Panc1 (cell line): ENCODE measurements around the gene SPIRE1.

Experiments
- TCF7L2 ChIP-seq: IDR thresholded peaks from 2 replicates; pipeline ENCODE4 v1.6.1; 2011; ENCODE audit warnings: mild to moderate bottlenecking, low read depth, low read length, inconsistent platforms
- TF ChIP-seq, protein P1 (sequence below), 2 experiments: IDR thresholded peaks; 2 replicates each; pipeline ENCODE4 v1.6.1; 2011 to 2012; ENCODE audit warnings: low read depth in 2 of 2, control low read depth in 1 of 2, low read length in 1 of 2, mild to moderate bottlenecking in 1 of 2, moderate library complexity in 1 of 2; ENCODE audit not compliant: insufficient read depth in 1 of 2
- TF ChIP-seq, protein P2 (sequence below): fragments of 450-650 bp; IDR thresholded peaks from 2 replicates; pipeline ENCODE4 v1.5.1; 2017; ENCODE audit warnings: mild to moderate bottlenecking

DNA sequence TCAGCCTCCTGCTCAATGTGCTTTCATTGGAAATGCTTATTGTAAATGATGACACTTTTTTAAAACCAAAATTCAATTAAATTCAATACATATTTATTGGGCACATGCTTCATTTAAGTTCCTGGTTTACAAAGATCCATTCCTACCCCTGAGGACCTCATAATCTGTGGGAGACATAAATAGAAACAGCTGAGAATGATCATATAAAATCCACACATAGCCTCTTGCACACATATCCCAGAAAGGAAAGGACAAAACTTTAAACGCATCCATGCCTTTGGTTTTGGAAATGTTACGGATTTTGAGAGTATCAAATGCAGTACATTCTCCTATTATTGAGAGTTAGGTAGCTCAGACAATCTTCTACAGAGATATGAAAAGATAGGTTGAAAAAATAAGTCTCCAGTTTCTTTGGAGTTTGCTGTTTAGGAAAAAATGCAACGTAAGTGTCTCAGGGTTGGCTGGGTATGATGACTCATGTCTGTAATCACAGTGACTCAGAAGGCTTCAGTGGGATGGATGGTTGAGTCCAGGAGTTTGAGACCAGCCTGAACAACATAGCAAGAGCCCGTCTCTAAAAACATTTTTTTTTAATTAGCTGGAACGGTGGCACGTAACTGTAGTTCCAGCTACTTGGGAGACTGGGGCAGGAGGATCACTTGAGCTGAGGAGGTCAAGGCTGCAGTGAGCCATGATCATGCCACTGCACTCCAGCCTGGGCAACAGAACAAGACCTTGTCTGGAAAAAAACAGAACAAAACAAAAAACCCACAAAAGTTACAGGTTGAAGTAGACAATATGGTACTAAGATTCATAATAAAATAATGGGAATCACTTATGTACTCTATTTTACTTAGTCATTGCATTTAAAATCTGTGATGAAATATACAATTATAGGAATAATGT is 254.1 kb downstream of the SPIRE1 start:
- TF ChIP-seq, protein P1, sequence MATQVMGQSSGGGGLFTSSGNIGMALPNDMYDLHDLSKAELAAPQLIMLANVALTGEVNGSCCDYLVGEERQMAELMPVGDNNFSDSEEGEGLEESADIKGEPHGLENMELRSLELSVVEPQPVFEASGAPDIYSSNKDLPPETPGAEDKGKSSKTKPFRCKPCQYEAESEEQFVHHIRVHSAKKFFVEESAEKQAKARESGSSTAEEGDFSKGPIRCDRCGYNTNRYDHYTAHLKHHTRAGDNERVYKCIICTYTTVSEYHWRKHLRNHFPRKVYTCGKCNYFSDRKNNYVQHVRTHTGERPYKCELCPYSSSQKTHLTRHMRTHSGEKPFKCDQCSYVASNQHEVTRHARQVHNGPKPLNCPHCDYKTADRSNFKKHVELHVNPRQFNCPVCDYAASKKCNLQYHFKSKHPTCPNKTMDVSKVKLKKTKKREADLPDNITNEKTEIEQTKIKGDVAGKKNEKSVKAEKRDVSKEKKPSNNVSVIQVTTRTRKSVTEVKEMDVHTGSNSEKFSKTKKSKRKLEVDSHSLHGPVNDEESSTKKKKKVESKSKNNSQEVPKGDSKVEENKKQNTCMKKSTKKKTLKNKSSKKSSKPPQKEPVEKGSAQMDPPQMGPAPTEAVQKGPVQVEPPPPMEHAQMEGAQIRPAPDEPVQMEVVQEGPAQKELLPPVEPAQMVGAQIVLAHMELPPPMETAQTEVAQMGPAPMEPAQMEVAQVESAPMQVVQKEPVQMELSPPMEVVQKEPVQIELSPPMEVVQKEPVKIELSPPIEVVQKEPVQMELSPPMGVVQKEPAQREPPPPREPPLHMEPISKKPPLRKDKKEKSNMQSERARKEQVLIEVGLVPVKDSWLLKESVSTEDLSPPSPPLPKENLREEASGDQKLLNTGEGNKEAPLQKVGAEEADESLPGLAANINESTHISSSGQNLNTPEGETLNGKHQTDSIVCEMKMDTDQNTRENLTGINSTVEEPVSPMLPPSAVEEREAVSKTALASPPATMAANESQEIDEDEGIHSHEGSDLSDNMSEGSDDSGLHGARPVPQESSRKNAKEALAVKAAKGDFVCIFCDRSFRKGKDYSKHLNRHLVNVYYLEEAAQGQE (IDR thresholded peaks at IDR 0.05; ENCODE audit: insufficient read depth in 1 of 2, low read depth in 2 of 2, low read length in 1 of 2) = no peak
- TF ChIP-seq, protein P2, sequence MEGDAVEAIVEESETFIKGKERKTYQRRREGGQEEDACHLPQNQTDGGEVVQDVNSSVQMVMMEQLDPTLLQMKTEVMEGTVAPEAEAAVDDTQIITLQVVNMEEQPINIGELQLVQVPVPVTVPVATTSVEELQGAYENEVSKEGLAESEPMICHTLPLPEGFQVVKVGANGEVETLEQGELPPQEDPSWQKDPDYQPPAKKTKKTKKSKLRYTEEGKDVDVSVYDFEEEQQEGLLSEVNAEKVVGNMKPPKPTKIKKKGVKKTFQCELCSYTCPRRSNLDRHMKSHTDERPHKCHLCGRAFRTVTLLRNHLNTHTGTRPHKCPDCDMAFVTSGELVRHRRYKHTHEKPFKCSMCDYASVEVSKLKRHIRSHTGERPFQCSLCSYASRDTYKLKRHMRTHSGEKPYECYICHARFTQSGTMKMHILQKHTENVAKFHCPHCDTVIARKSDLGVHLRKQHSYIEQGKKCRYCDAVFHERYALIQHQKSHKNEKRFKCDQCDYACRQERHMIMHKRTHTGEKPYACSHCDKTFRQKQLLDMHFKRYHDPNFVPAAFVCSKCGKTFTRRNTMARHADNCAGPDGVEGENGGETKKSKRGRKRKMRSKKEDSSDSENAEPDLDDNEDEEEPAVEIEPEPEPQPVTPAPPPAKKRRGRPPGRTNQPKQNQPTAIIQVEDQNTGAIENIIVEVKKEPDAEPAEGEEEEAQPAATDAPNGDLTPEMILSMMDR = no peak
- no peak for TF ChIP-seq TCF7L2
